ENCODE data around the gene ENDOG. TPM values are rescaled to one million over a fixed set of nuclear protein-coding genes. Genes with fewer than 3 reads are reported as not detected.

The ENDOG gene
- total and polyA plus RNA-seq, 12 donors = 40.9 to 98.8 (median 52.2) TPM

GRCh38 chr9:128860937-128861336 lies 42.6 kb downstream of the ENDOG start:
- DNase-seq = no peak
- WGBS, 2 donors = 86 to 89% methylated on average over 5 of the region's 5 CpGs
- no peak overlapping the region for H3K27ac ChIP-seq
- H3K4me3 ChIP-seq = no peak overlapping the region
- TF ChIP-seq CTCF (IDR thresholded peaks at IDR 0.05) = no peak
- H3K9me3 ChIP-seq = no peaks in the 10 kb centered on the region
- peaks cover 0 to 22% (median 5%) of the 10 kb centered on the region in 9 donors for H3K4me1 ChIP-seq
- H3K27me3 ChIP-seq = no peaks in the 10 kb centered on the region
- ATAC-seq = no peak
- intact Hi-C loops (cut with DNase I) = no loop called here
- no peaks in the 10 kb centered on the region for H3K36me3 ChIP-seq

GRCh38 chr9:128861501-128861900 lies 43.2 kb downstream of the ENDOG start:
- 82% methylated on average over 6 of the region's 6 CpGs for WGBS, 2 donors
- intact Hi-C loops (cut with DNase I) = no loop called here
- Histone ChIP-seq H3K36me3 (no peaks in the 10 kb centered on the region), H3K4me1 (peaks cover 0 to 22% (median 5%) of the 10 kb centered on the region in 9 donors), H3K27ac (no peak overlapping the region), H3K9me3 (no peaks in the 10 kb centered on the region), H3K4me3 (no peak overlapping the region), H3K27me3 (no peaks in the 10 kb centered on the region)
- DNase-seq = no peak
- no peak for ATAC-seq
- no peak for TF ChIP-seq CTCF (IDR thresholded peaks at IDR 0.05)

GRCh38 chr9:128862401-128862851 lies 44.1 kb downstream of the ENDOG start:
- H3K27ac ChIP-seq = peak overlapping the region in 2 of 10 donors; percentile 0 to 16
- intact Hi-C loops (cut with DNase I) = loop anchor here in 3 of 10 donors (2.0 kb wide), 2 partner anchors 64 to 66 kb away; no protein-coding TSS in a partner anchor
- no peak overlapping the region for H3K4me3 ChIP-seq
- 82 to 86% methylated on average over 6 of the region's 6 CpGs for WGBS, 2 donors
- ATAC-seq (peak in 5 of 8 donors; percentile 36 to 72 (median 50)), DNase-seq (peak in 1 of 2 donors; percentile 24)
- no peak for TF ChIP-seq CTCF (IDR thresholded peaks at IDR 0.05)
- H3K4me1 ChIP-seq = peaks cover 0 to 22% (median 5%) of the 10 kb centered on the region in 9 donors
- H3K36me3 ChIP-seq = no peaks in the 10 kb centered on the region
- H3K9me3 ChIP-seq = no peaks in the 10 kb centered on the region
- no peaks in the 10 kb centered on the region for H3K27me3 ChIP-seq

- DNase-seq (peak; percentile 65 to 84), ATAC-seq (peak; percentile 78 to 92 (median 86))
- intact Hi-C loops (cut with DNase I) = loop anchor here (1.0 to 2.0 kb wide), 4 partner anchors 63 to 65 kb away; no protein-coding TSS in a partner anchor
- 24 to 29% methylated on average over 10 of the region's 10 CpGs for WGBS, 2 donors
- Histone ChIP-seq H3K27me3 (no peaks in the 10 kb centered on the region), H3K4me3 (no peak overlapping the region), H3K4me1 (peaks cover 0 to 22% (median 5%) of the 10 kb centered on the region in 9 donors), H3K27ac (no peak overlapping the region), H3K9me3 (no peaks in the 10 kb centered on the region), H3K36me3 (no peaks in the 10 kb centered on the region)
- peak; percentile 93 to 99 (median 98) for TF ChIP-seq CTCF (IDR thresholded peaks at IDR 0.05)
Measured at GRCh38 chr9:128863647-128864046, 45.3 kb downstream of the ENDOG start.

Data from heart right ventricle (tissue), 16 donors.